Neutrophil (primary cell): Measurements from ENCODE around the gene PVALB.

Experiments
- H3K27ac ChIP-seq: fragments of 200-600 bp; sonication (generic); 2 replicates; pipeline ENCODE4 v1.5.1; 2016; ENCODE audit warnings: mild to moderate bottlenecking, moderate library complexity
- H3K27me3 ChIP-seq: fragments of 200-600 bp; sonication (generic); 2 replicates; pipeline ENCODE4 v1.6.0; 2016; ENCODE audit warnings: mild to moderate bottlenecking
- H3K36me3 ChIP-seq: fragments of 200-600 bp; sonication (generic); 2 replicates; pipeline ENCODE4 v1.5.1; 2017
- H3K4me1 ChIP-seq, 2 experiments: fragments of 200-600 bp in 1 of 2; sonication (generic) in 1 of 2; 1 replicate in 1 of 2; 2 replicates in 1 of 2; pipeline versions ENCODE4 v1.5.1 to v1.6.1; 2013 to 2016; ENCODE audit warnings: low read depth in 1 of 2, low read length in 1 of 2, mild to moderate bottlenecking in 1 of 2, moderate library complexity in 1 of 2; ENCODE audit not compliant: control insufficient read depth in 1 of 2, insufficient read depth in 1 of 2
- H3K4me3 ChIP-seq, 2 experiments: fragments of 200-600 bp in 1 of 2; sonication (generic) in 1 of 2; 1 replicate in 1 of 2; 2 replicates in 1 of 2; pipeline ENCODE4 v1.5.1; 2013 to 2016; ENCODE audit warnings: low read depth in 1 of 2, low read length in 1 of 2, mild to moderate bottlenecking in 1 of 2, moderate library complexity in 1 of 2
- H3K9me3 ChIP-seq: fragments of 200-600 bp; sonication (generic); 2 replicates; pipeline ENCODE4 v1.5.1; 2016
- CTCF ChIP-seq: fragments of 200-600 bp; sonication (generic); IDR thresholded peaks from 2 replicates; pipeline ENCODE4 v1.5.1; 2016; ENCODE audit warnings: antibody characterized with exemption

PVALB gene

GRCh38 chr22:36828815-36829214, 12.0 kb upstream of the PVALB start:
- H3K4me1 ChIP-seq: peaks cover 38 to 58% of the 10 kb centered on the region in 2 experiments
- no peak for TF ChIP-seq CTCF

GRCh38 chr22:36826262-36826661, 9.4 kb upstream of the PVALB start:
- no peaks in the 10 kb centered on the region for H3K9me3 ChIP-seq
- H3K4me1 ChIP-seq: peaks cover 14 to 33% of the 10 kb centered on the region in 2 experiments
- TF ChIP-seq CTCF: no peak
- H3K27ac ChIP-seq: no peak overlapping the region
- peaks cover 15% of the 10 kb centered on the region for H3K27me3 ChIP-seq
- H3K36me3 ChIP-seq: no peaks in the 10 kb centered on the region
- H3K4me3 ChIP-seq: no peak overlapping the region

More at GRCh38 chr22:36828815-36829214, 12.0 kb upstream of the PVALB start:
- Histone ChIP-seq H3K9me3 (no peaks in the 10 kb centered on the region), H3K4me3 (no peak overlapping the region), H3K27me3 (no peaks in the 10 kb centered on the region), H3K27ac (peak overlapping the region; percentile 10), H3K36me3 (no peaks in the 10 kb centered on the region)

DNA sequence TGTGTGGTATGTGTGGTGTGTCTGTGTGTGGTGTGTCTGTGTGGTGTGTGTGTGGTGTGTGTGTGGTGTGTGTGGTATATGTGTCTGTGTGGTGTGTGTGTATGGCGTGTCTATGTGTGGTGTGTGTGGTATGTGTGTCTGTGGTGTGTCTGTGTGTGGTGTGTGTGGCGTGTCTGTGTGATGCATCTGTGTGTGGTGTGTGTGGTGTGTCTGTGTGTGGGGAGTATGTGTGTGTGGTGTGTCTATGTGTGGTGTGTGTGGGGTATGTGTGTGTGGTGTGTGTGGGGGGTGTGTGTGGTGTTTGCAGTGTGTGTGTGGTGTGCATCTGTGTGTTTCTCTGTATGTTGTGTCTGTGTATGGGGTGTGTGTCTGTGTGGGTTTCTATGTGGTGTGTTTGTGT, 7.8 kb upstream of the PVALB start:
- no peak overlapping the region for H3K27ac ChIP-seq
- no peaks in the 10 kb centered on the region for H3K9me3 ChIP-seq
- TF ChIP-seq CTCF: no peak
- no peaks in the 10 kb centered on the region for H3K36me3 ChIP-seq
- H3K27me3 ChIP-seq: peaks cover 31% of the 10 kb centered on the region
- H3K4me1 ChIP-seq: peaks cover 9 to 17% of the 10 kb centered on the region in 2 experiments
- no peak overlapping the region for H3K4me3 ChIP-seq

- H3K4me3 ChIP-seq: no peak overlapping the region
- peaks cover 45% of the 10 kb centered on the region for H3K27me3 ChIP-seq
- H3K27ac ChIP-seq: no peak overlapping the region
These were observed 6.5 kb upstream of the PVALB start for GRCh38 chr22:36823186-36823839.

GRCh38 chr22:36822581-36822980, 5.7 kb upstream of the PVALB start:
- no peak for TF ChIP-seq CTCF
- Histone ChIP-seq H3K9me3 (no peaks in the 10 kb centered on the region), H3K4me1 (peaks cover 4 to 6% of the 10 kb centered on the region in 2 experiments), H3K4me3 (no peak overlapping the region), H3K27ac (no peak overlapping the region), H3K27me3 (peaks cover 52% of the 10 kb centered on the region), H3K36me3 (no peaks in the 10 kb centered on the region)

More at GRCh38 chr22:36823186-36823839, 6.5 kb upstream of the PVALB start:
- no peaks in the 10 kb centered on the region for H3K36me3 ChIP-seq
- no peaks in the 10 kb centered on the region for H3K9me3 ChIP-seq
- TF ChIP-seq CTCF: no peak
- peaks cover 4 to 6% of the 10 kb centered on the region in 2 experiments for H3K4me1 ChIP-seq
